ENCODE results near the gene NCAPG. TPM values are rescaled to one million over a fixed set of nuclear protein-coding genes. Genes with fewer than 3 reads are reported as not detected.

The NCAPG gene
- total and polyA plus RNA-seq, 7 donors, result under 0.01 to 8.2 (median 0.66) TPM

- WGBS, 2 donors, result 39 to 69% methylated on average over 5 of the region's 5 CpGs
- H3K9me3 ChIP-seq, result peaks cover 0 to 2% (median 0%) of the 10 kb centered on the region in 4 donors
- intact Hi-C loops (cut with DNase I), result no loop called here
- no peaks in the 10 kb centered on the region for H3K4me1 ChIP-seq
- DNase-seq, result no peak
- no peaks in the 10 kb centered on the region for H3K27me3 ChIP-seq
- TF ChIP-seq CTCF (IDR thresholded peaks at IDR 0.05), result no peak
- no peak for TF ChIP-seq EP300 (IDR thresholded peaks at IDR 0.05)
- no peak for TF ChIP-seq POLR2A (IDR thresholded peaks at IDR 0.05)
- no peak for TF ChIP-seq POLR2AphosphoS5 (IDR thresholded peaks at IDR 0.05)
- H3K36me3 ChIP-seq, result no peaks in the 10 kb centered on the region
- no peak overlapping the region for H3K27ac ChIP-seq
- H3K4me3 ChIP-seq, result no peak overlapping the region
Measured at GRCh38 chr4:17763931-17764330, 46.8 kb upstream of the NCAPG start.

- DNase-seq, result no peak
- Histone ChIP-seq H3K4me1 (no peaks in the 10 kb centered on the region), H3K27ac (no peak overlapping the region), H3K9me3 (peaks cover 0 to 2% (median 0%) of the 10 kb centered on the region in 4 donors), H3K27me3 (no peaks in the 10 kb centered on the region), H3K4me3 (no peak overlapping the region), H3K36me3 (no peaks in the 10 kb centered on the region)
- intact Hi-C loops (cut with DNase I), result no loop called here
- TF ChIP-seq CTCF (IDR thresholded peaks at IDR 0.05) (no peak), EP300 (IDR thresholded peaks at IDR 0.05) (no peak), POLR2AphosphoS5 (IDR thresholded peaks at IDR 0.05) (no peak), POLR2A (IDR thresholded peaks at IDR 0.05) (no peak)
- 53 to 82% methylated on average over 11 of the region's 11 CpGs for WGBS, 2 donors
Measured at GRCh38 chr4:17765514-17766286, 45.1 kb upstream of the NCAPG start.

- Histone ChIP-seq H3K4me3 (no peak overlapping the region), H3K4me1 (no peaks in the 10 kb centered on the region), H3K36me3 (no peaks in the 10 kb centered on the region), H3K9me3 (peaks cover 0 to 2% (median 0%) of the 10 kb centered on the region in 4 donors), H3K27ac (no peak overlapping the region), H3K27me3 (no peaks in the 10 kb centered on the region)
- WGBS, 2 donors, result 91 to 96% methylated on average over 33 of the region's 33 CpGs
- intact Hi-C loops (cut with DNase I), result no loop called here
- TF ChIP-seq POLR2AphosphoS5 (IDR thresholded peaks at IDR 0.05) (no peak), POLR2A (IDR thresholded peaks at IDR 0.05) (no peak)
- no peak for DNase-seq
Measured at GRCh38 chr4:17766826-17767458, 43.8 kb upstream of the NCAPG start.

GRCh38 chr4:17769406-17770174, 41.2 kb upstream of the NCAPG start:
- TF ChIP-seq CTCF (IDR thresholded peaks at IDR 0.05) (no peak), POLR2A (IDR thresholded peaks at IDR 0.05) (no peak), EP300 (IDR thresholded peaks at IDR 0.05) (no peak), POLR2AphosphoS5 (IDR thresholded peaks at IDR 0.05) (no peak)
- DNase-seq, result no peak
- Histone ChIP-seq H3K4me1 (no peaks in the 10 kb centered on the region), H3K9me3 (peaks cover 0 to 2% (median 0%) of the 10 kb centered on the region in 4 donors), H3K4me3 (no peak overlapping the region), H3K27me3 (no peaks in the 10 kb centered on the region), H3K36me3 (no peaks in the 10 kb centered on the region), H3K27ac (no peak overlapping the region)
- 65 to 87% methylated on average over 8 of the region's 8 CpGs for WGBS, 2 donors
- intact Hi-C loops (cut with DNase I), result no loop called here

GRCh38 chr4:17770845-17771244, 39.9 kb upstream of the NCAPG start:
- Histone ChIP-seq H3K4me1 (no peaks in the 10 kb centered on the region), H3K9me3 (peaks cover 0 to 2% (median 0%) of the 10 kb centered on the region in 4 donors), H3K27me3 (no peaks in the 10 kb centered on the region), H3K36me3 (no peaks in the 10 kb centered on the region), H3K4me3 (no peak overlapping the region), H3K27ac (no peak overlapping the region)
- TF ChIP-seq CTCF (IDR thresholded peaks at IDR 0.05), result no peak
- TF ChIP-seq POLR2AphosphoS5 (IDR thresholded peaks at IDR 0.05), result no peak
- intact Hi-C loops (cut with DNase I), result no loop called here
- 63 to 83% methylated on average over 4 of the region's 4 CpGs for WGBS, 2 donors
- DNase-seq, result no peak

Measured in sigmoid colon (tissue), 7 donors.